IMR-90 (cell line): Measurements from ENCODE around the gene PRKN.

Source experiments
- CEBPB ChIP-seq: IDR thresholded peaks from 2 replicates; pipeline ENCODE4 v1.6.1; 2012; ENCODE audit warnings: low read depth, low read length, improper control_type of control experiment
- CTCF ChIP-seq: conservative IDR thresholded peaks from 2 replicates; pipeline ENCODE4 v1.5.1; 2012; ENCODE audit warnings: mild to moderate bottlenecking, low read depth, low read length, improper control_type of control experiment
- MAFK ChIP-seq: IDR thresholded peaks from 2 replicates; pipeline ENCODE4 v1.6.1; 2012; ENCODE audit warnings: low read depth, low read length, improper control_type of control experiment
- MAZ ChIP-seq: IDR thresholded peaks from 2 replicates; pipeline ENCODE4 v1.6.1; 2012; ENCODE audit warnings: low read depth, mild to moderate bottlenecking, low read length, improper control_type of control experiment, moderate library complexity, borderline replicate concordance
- NFE2L2 ChIP-seq: fragments of 150-350 bp; IDR thresholded peaks from 2 replicates; pipeline ENCODE4 v1.6.1; 2016; ENCODE audit warnings: low read depth, mild to moderate bottlenecking, low read length
- POLR2A ChIP-seq: IDR thresholded peaks from 2 replicates; pipeline ENCODE4 v1.6.1; 2012; ENCODE audit warnings: mild to moderate bottlenecking, low read depth, low read length
- RAD21 ChIP-seq: IDR thresholded peaks from 2 replicates; pipeline ENCODE4 v1.6.1; 2012; ENCODE audit warnings: low read length, improper control_type of control experiment
- RCOR1 ChIP-seq: IDR thresholded peaks from 2 replicates; pipeline ENCODE4 v1.6.1; 2012; ENCODE audit warnings: mild to moderate bottlenecking, low read length, improper control_type of control experiment; ENCODE audit not compliant: insufficient replicate concordance
- RFX5 ChIP-seq: IDR thresholded peaks from 2 replicates; pipeline ENCODE4 v1.8.0; 2012; ENCODE audit warnings: low read depth, mild to moderate bottlenecking, low read length, moderate library complexity
- SMC3 ChIP-seq: fragments of 150-350 bp; IDR thresholded peaks from 2 replicates; pipeline ENCODE4 v1.6.1; 2016; ENCODE audit warnings: low read depth, mild to moderate bottlenecking, antibody characterized with exemption, low read length, moderate library complexity
- USF2 ChIP-seq: fragments of 150-350 bp; IDR thresholded peaks from 2 replicates; pipeline ENCODE4 v1.6.1; 2017; ENCODE audit warnings: mild to moderate bottlenecking, antibody characterized with exemption, low read length, low read depth

GRCh38 chr6:161349886-161350285, 1377.7 kb downstream of the PRKN start:
- no peak for TF ChIP-seq NFE2L2
- no peak for TF ChIP-seq CTCF
- TF ChIP-seq SMC3 = no peak
- TF ChIP-seq RCOR1 = no peak
- no peak for TF ChIP-seq USF2
- TF ChIP-seq RAD21 = no peak
- no peak for TF ChIP-seq POLR2A
- no peak for TF ChIP-seq MAFK
- no peak for TF ChIP-seq CEBPB
- no peak for TF ChIP-seq MAZ
- no peak for TF ChIP-seq RFX5
